GM12874 (cell line): ENCODE results near the gene JUN.
A peak's percentile ranks its signal among the peaks of the same experiment; 100 is the strongest.

Source experiments
- CTCF ChIP-seq: IDR thresholded peaks from 2 replicates; pipeline ENCODE4 v1.5.1; 2011; ENCODE audit warnings: low read depth, mild to moderate bottlenecking, control low read depth, low read length, moderate library complexity; ENCODE audit not compliant: insufficient read depth

The JUN gene

GRCh38 chr1:58773406-58773840 lies 10.4 kb downstream of the JUN start:
- no peak for TF ChIP-seq CTCF

GRCh38 chr1:58769809-58770320 lies 14.0 kb downstream of the JUN start:
- TF ChIP-seq CTCF = no peak

GRCh38 chr1:58768971-58769808 lies 14.7 kb downstream of the JUN start:
- peak; percentile 71 for TF ChIP-seq CTCF

GRCh38 chr1:58768191-58768731 lies 15.6 kb downstream of the JUN start:
- TF ChIP-seq CTCF = no peak

- TF ChIP-seq CTCF = no peak
Measured at GRCh38 chr1:58767143-58767542, 16.7 kb downstream of the JUN start.

- no peak for TF ChIP-seq CTCF
Measured at GRCh38 chr1:58765441-58765840, 18.4 kb downstream of the JUN start.

- no peak for TF ChIP-seq CTCF
Measured at GRCh38 chr1:58765006-58765405, 18.8 kb downstream of the JUN start.
